HCT116 (cell line): ENCODE data around the gene AXIN1. TPM values are rescaled to one million over a fixed set of nuclear protein-coding genes. Genes with fewer than 3 reads are reported as not detected.
A peak's percentile ranks its signal among the peaks of the same experiment; 100 is the strongest.

ENCODE experiments used
- ATAC-seq: fragments of 200-7000 bp; cut with Tn5 transposase; 2 replicates; pipeline ENCODE4 v1.9.1; 2020; ENCODE audit warnings: mild to moderate bottlenecking, moderate library complexity
- BruUV-seq: library from RNA; stranded (reverse); fragments of 400-500 nt; replicated peaks from 2 replicates; lab custom pipeline; 2021; lab: Mats Ljungman, UMichigan
- CTCF ChIA-PET: fragments of 300-600 bp; sonication (Branson Sonifier 250); formaldehyde crosslinking; loops from one replicate; lab custom pipeline; 2021; ENCODE audit warnings: antibody characterized with exemption; lab: Charles Lee
- POLR2A ChIA-PET: fragments of 300-600, 350-600 bp; sonication (Branson Sonifier 250); formaldehyde crosslinking; loops from one replicate; lab custom pipeline; 2021; ENCODE audit warnings: antibody characterized with exemption; lab: Charles Lee
- RAD21 ChIA-PET, 2 experiments: fragments of 300-600 bp; sonication (Branson Sonifier 250); formaldehyde crosslinking; loops; one replicate each; lab custom pipeline; 2023; ENCODE audit warnings: low total read pairs in 2 of 2; ENCODE audit not compliant: uncharacterized antibody in 2 of 2, unreplicated experiment in 2 of 2, low non-redundant PET in 1 of 2; lab: Charles Lee
- DNase-seq: peaks from one replicate; pipeline ENCODE4 v3.0.0-alpha.2; 2010; ENCODE audit warnings: low read depth, low spot score
- H2AFZ ChIP-seq: fragments of 200-600 bp; shearing (Covaris generic), sonication (generic); 2 replicates; pipeline ENCODE4 v1.6.1; 2017; ENCODE audit warnings: low read depth, mixed run types, mixed read lengths, antibody characterized with exemption, low read length; ENCODE audit not compliant: poor library complexity, severe bottlenecking
- H3K27ac ChIP-seq: 2 replicates; pipeline ENCODE4 v1.5.1; 2012; ENCODE audit warnings: low read depth, low read length
- H3K27me3 ChIP-seq: fragments of 200-600 bp; sonication (generic); 2 replicates; pipeline ENCODE4 v1.6.1; 2016; ENCODE audit warnings: mixed run types, low read length, mixed read lengths; ENCODE audit not compliant: insufficient read depth
- H3K36me3 ChIP-seq, 2 experiments: fragments of 200-500 bp in 1 of 2; fragments of 200-600 bp in 1 of 2; sonication (Bioruptor generic) in 1 of 2; sonication (generic) in 1 of 2; 2 replicates each; pipeline versions ENCODE4 v1.5.1 to v1.6.1; 2014 to 2016; ENCODE audit warnings: low read length in 2 of 2, inconsistent platforms in 1 of 2, mixed read lengths in 1 of 2, mixed run types in 1 of 2; ENCODE audit not compliant: insufficient read depth in 2 of 2, control insufficient read depth in 1 of 2
- H3K4me1 ChIP-seq, 2 experiments: fragments of 200-600 bp in 1 of 2; sonication (generic) in 1 of 2; 2 replicates each; pipeline versions ENCODE4 v1.5.1 to v1.6.1; 2012 to 2017; ENCODE audit warnings: low read length in 2 of 2, inconsistent platforms in 1 of 2, mild to moderate bottlenecking in 1 of 2, mixed read lengths in 1 of 2, mixed run types in 1 of 2, moderate library complexity in 1 of 2; ENCODE audit not compliant: insufficient read depth in 2 of 2, control insufficient read depth in 1 of 2
- H3K4me2 ChIP-seq: fragments of 200-600 bp; sonication (generic); 2 replicates; pipeline ENCODE4 v1.6.1; 2017; ENCODE audit warnings: mixed run types, low read length, mixed read lengths
- H3K4me3 ChIP-seq, 2 experiments: fragments of 200-600 bp in 1 of 2; sonication (generic) in 1 of 2; replicated peaks in 1 of 2; 2 replicates each; pipeline ENCODE4 v1.5.1; 2011 to 2016; ENCODE audit warnings: low read length in 2 of 2, control low read depth in 1 of 2, low read depth in 1 of 2, mild to moderate bottlenecking in 1 of 2, mixed read lengths in 1 of 2, mixed run types in 1 of 2
- H3K79me2 ChIP-seq: fragments of 200-600 bp; sonication (generic); 2 replicates; pipeline ENCODE4 v1.6.1; 2017; ENCODE audit warnings: mild to moderate bottlenecking, mixed run types, low read length, moderate library complexity, mixed read lengths; ENCODE audit not compliant: insufficient read depth
- H3K9ac ChIP-seq: fragments of 200-600 bp; sonication (generic); 2 replicates; pipeline ENCODE4 v1.6.1; 2016; ENCODE audit warnings: low read length, mixed read lengths
- H3K9me2 ChIP-seq: fragments of 200-600 bp; sonication (generic), shearing (Covaris generic); 2 replicates; pipeline ENCODE4 v1.6.1; 2017; ENCODE audit warnings: mixed run types, mild to moderate bottlenecking, moderate library complexity; ENCODE audit not compliant: insufficient read depth
- H3K9me3 ChIP-seq, 2 experiments: fragments of 200-500 bp in 1 of 2; fragments of 200-600 bp in 1 of 2; sonication (Bioruptor generic) in 1 of 2; sonication (generic) in 1 of 2; 2 replicates each; pipeline ENCODE4 v1.6.1; 2014 to 2017; ENCODE audit warnings: low read length in 2 of 2, mixed read lengths in 2 of 2, inconsistent platforms in 1 of 2, low read depth in 1 of 2, mild to moderate bottlenecking in 1 of 2, mixed run types in 1 of 2, moderate library complexity in 1 of 2; ENCODE audit not compliant: control insufficient read depth in 1 of 2, insufficient read depth in 1 of 2
- H4K20me1 ChIP-seq: fragments of 200-600 bp; sonication (generic), shearing (Covaris generic); 2 replicates; pipeline ENCODE4 v1.6.1; 2017; ENCODE audit warnings: mixed run types, mild to moderate bottlenecking, moderate library complexity; ENCODE audit not compliant: insufficient read depth
- CBX3 ChIP-seq: IDR thresholded peaks from 2 replicates; pipeline ENCODE4 v1.6.1; 2012; ENCODE audit warnings: low read depth
- EGR1 ChIP-seq: IDR thresholded peaks from 2 replicates; pipeline ENCODE4 v1.6.1; 2012; ENCODE audit warnings: low read depth
- EZH2phosphoT487 ChIP-seq: fragments of 200-600 bp; IDR thresholded peaks from 2 replicates; pipeline ENCODE4 v1.6.1; 2018; ENCODE audit warnings: antibody characterized with exemption, borderline replicate concordance
- FOSL1 ChIP-seq: IDR thresholded peaks from 2 replicates; pipeline ENCODE4 v1.6.1; 2012; ENCODE audit warnings: low read depth
- POLR2A ChIP-seq: IDR thresholded peaks from 2 replicates; pipeline ENCODE4 v1.7.0; 2011; ENCODE audit warnings: borderline replicate concordance; ENCODE audit not compliant: insufficient read depth, insufficient read length; ENCODE audit errors: extremely low read depth
- POLR2AphosphoS5 ChIP-seq: IDR thresholded peaks from 2 replicates; pipeline ENCODE4 v1.6.1; 2011; ENCODE audit warnings: mild to moderate bottlenecking, low read depth, low read length, moderate library complexity
- RAD21 ChIP-seq: IDR thresholded peaks from 2 replicates; pipeline ENCODE4 v1.6.1; 2012; ENCODE audit warnings: low read depth, mild to moderate bottlenecking
- SIN3A ChIP-seq: IDR thresholded peaks from 2 replicates; pipeline ENCODE4 v1.6.1; 2012; ENCODE audit warnings: low read depth
- SP1 ChIP-seq: IDR thresholded peaks from 2 replicates; pipeline ENCODE4 v1.6.1; 2012; ENCODE audit warnings: low read depth
- TCF7L2 ChIP-seq: IDR thresholded peaks from 2 replicates; pipeline ENCODE4 v1.7.0; 2011; ENCODE audit warnings: borderline replicate concordance, inconsistent platforms; ENCODE audit not compliant: insufficient read depth, insufficient read length; ENCODE audit errors: extremely low read depth
- intact Hi-C: fragments of 100-400 bp; cut with micrococcal nuclease; formaldehyde crosslinking; loops from 2 replicates; pipeline ENCODE4 v1.10.0; 2022
- total RNA-seq: library from RNA; stranded (reverse); gene quantifications from one replicate; pipeline ENCODE4 v1.2.1, GENCODE V29; 2021; ENCODE audit not compliant: unreplicated experiment
- TF ChIP-seq, protein P1 (sequence below): IDR thresholded peaks from 2 replicates; pipeline ENCODE4 v1.6.1; 2012
- TF ChIP-seq, protein P2 (sequence below): IDR thresholded peaks from 2 replicates; pipeline ENCODE4 v1.6.1; 2012
- TF ChIP-seq, protein P3 (sequence below), 3 experiments: fragments of 200-600 bp in 1 of 3; sonication (generic) in 1 of 3; IDR thresholded peaks in 2 of 3; conservative IDR thresholded peaks in 1 of 3; 2 replicates each; pipeline ENCODE4 v1.5.1; 2012 to 2017; ENCODE audit warnings: low read depth in 2 of 3, low read length in 2 of 3, antibody characterized with exemption in 1 of 3, borderline replicate concordance in 1 of 3, control low read depth in 1 of 3, mild to moderate bottlenecking in 1 of 3, mixed read lengths in 1 of 3, mixed run types in 1 of 3, moderate library complexity in 1 of 3; ENCODE audit not compliant: insufficient read depth in 1 of 3

AXIN1 gene
- total RNA-seq, 1 experiment from 2014 or later = 20.2 TPM

DNA sequence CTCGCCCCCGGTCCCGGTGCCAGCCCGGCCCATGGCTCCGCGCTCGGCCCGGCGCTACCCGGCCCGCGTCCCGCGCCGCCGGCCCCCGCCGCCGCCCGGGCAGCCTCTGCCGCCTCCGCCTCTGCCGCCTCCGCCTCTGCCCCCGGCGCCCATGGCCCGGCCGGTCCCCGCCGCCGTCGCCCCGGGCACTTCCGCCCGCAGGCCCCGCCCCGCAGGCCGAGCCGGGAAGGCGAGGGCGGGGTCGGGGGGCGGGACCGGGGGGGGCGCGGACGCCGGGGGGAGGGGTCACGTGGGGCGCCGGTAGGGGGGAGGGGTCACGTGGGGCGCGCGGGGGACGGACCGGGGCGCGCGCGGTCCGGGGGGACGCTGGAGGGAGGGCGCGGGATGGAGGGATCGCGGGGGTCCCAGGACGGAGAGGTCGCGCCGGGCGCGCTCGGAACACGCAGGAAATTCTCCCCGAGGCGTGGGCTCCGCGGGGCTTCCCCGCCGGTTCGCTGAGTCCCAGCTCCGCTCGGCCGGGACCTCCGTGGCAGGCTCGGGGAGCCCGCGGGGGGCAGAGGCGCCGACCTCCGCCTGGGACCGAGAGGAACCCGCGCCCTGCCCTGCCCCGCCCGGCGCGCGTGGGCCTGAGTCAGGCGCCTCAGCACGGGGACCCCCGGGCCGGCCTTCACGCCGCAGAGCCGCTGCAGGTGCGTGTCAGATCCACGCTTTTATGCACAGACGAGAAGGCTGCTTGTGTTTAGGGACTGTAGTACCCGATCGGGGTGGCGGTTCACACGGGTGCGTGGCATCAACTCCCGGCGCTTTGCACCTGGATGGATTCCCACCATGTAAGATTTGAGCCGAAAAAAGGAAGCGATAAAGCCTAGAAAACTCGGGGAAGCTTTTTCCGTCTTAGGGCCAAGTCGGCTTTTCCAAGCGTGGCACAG lies 29.5 kb upstream of the AXIN1 start, which contains the start of gene PGAP6:
Gene PGAP6, minus strand, starts transcription at position 190 of the 929 bp plus-strand sequence. Its CDS starts 157 bp downstream, at position 33.
- ATAC-seq = peak; percentile 57
- POLR2A ChIA-PET = interaction anchor here (0.7 kb wide), 1 partner anchor 15 kb away, joined by 3 read pairs; no protein-coding TSS in a partner anchor
- no peaks in the 10 kb centered on the region for H3K9me3 ChIP-seq
- H3K79me2 ChIP-seq = peaks cover 7% of the 10 kb centered on the region; the same call in 1 of the 2 replicates
- no peaks in the 10 kb centered on the region for H3K9me2 ChIP-seq
- no peaks in the 10 kb centered on the region for H3K36me3 ChIP-seq
- no peaks in the 10 kb centered on the region for H4K20me1 ChIP-seq
- peak within 1 kb of the TSS; percentile 82 for H3K9ac ChIP-seq
- H3K4me2 ChIP-seq = peak within 1 kb of the TSS; percentile 85
- H3K27me3 ChIP-seq = no peaks in the 10 kb centered on the region
- CTCF ChIA-PET = interaction anchor here (0.6 kb wide), 1 partner anchor 341 kb away, joined by 3 read pairs; no protein-coding TSS in a partner anchor
- BruUV-seq = no TSS peak
- H3K27ac ChIP-seq = peak within 1 kb of the TSS; percentile 81
- H3K4me3 ChIP-seq = peak within 1 kb of the TSS; percentile 55 to 65
- H3K4me1 ChIP-seq = peaks cover 6 to 18% of the 10 kb centered on the region in 2 experiments; a peak in 3 of 4 replicates
- no peak for TF ChIP-seq FOSL1
- no peak for TF ChIP-seq CBX3
- peak; percentile 31 for TF ChIP-seq POLR2A
- TF ChIP-seq, protein P1, sequence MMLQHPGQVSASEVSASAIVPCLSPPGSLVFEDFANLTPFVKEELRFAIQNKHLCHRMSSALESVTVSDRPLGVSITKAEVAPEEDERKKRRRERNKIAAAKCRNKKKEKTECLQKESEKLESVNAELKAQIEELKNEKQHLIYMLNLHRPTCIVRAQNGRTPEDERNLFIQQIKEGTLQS = no peak
- H2AFZ ChIP-seq = no peak within 1 kb of the TSS
- DNase-seq = no peak
- intact Hi-C loops = no loop called here
- RAD21 ChIA-PET = no interaction called here

- no peaks in the 10 kb centered on the region for H4K20me1 ChIP-seq
- peaks cover 6 to 18% of the 10 kb centered on the region in 2 experiments; a peak in 3 of 4 replicates for H3K4me1 ChIP-seq
- H3K9ac ChIP-seq = peak overlapping the region; percentile 70
- H3K27ac ChIP-seq = peak overlapping the region; percentile 70
- peak; percentile 44 for ATAC-seq
- no peak overlapping the region for H2AFZ ChIP-seq
- H3K36me3 ChIP-seq = no peaks in the 10 kb centered on the region
- POLR2A ChIA-PET = interaction anchor here (1.4 kb wide), 1 partner anchor 11 kb away, joined by 5 read pairs; the partner anchor contains the start of gene MRPL28
- RAD21 ChIA-PET = no interaction called here
- intact Hi-C loops = no loop called here
- H3K4me2 ChIP-seq = peak overlapping the region; percentile 72
- CTCF ChIA-PET = no interaction called here
- no peaks in the 10 kb centered on the region for H3K27me3 ChIP-seq
- peak overlapping the region; percentile 55 to 65 for H3K4me3 ChIP-seq
- H3K9me2 ChIP-seq = no peaks in the 10 kb centered on the region
- no peaks in the 10 kb centered on the region for H3K9me3 ChIP-seq
- TF ChIP-seq, protein P2, sequence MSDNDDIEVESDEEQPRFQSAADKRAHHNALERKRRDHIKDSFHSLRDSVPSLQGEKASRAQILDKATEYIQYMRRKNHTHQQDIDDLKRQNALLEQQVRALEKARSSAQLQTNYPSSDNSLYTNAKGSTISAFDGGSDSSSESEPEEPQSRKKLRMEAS = no peak
- TF ChIP-seq CBX3 = no peak
- TF ChIP-seq SIN3A = no peak
- TF ChIP-seq EGR1 = no peak
- no peak for TF ChIP-seq SP1
- TF ChIP-seq, protein P3, sequence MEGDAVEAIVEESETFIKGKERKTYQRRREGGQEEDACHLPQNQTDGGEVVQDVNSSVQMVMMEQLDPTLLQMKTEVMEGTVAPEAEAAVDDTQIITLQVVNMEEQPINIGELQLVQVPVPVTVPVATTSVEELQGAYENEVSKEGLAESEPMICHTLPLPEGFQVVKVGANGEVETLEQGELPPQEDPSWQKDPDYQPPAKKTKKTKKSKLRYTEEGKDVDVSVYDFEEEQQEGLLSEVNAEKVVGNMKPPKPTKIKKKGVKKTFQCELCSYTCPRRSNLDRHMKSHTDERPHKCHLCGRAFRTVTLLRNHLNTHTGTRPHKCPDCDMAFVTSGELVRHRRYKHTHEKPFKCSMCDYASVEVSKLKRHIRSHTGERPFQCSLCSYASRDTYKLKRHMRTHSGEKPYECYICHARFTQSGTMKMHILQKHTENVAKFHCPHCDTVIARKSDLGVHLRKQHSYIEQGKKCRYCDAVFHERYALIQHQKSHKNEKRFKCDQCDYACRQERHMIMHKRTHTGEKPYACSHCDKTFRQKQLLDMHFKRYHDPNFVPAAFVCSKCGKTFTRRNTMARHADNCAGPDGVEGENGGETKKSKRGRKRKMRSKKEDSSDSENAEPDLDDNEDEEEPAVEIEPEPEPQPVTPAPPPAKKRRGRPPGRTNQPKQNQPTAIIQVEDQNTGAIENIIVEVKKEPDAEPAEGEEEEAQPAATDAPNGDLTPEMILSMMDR (IDR thresholded peaks at IDR 0.05 in 2 of 3, conservative IDR thresholded peaks at IDR 0.05 in 1 of 3; ENCODE audit: borderline replicate concordance in 1 of 3, insufficient read depth in 1 of 3, low read depth in 2 of 3, low read length in 2 of 3) = no peak
- no peak for TF ChIP-seq POLR2A
- TF ChIP-seq TCF7L2 = no peak
- TF ChIP-seq RAD21 = no peak
- TF ChIP-seq EZH2phosphoT487 = no peak
- TF ChIP-seq POLR2AphosphoS5 = no peak
- no peak for TF ChIP-seq FOSL1
- TF ChIP-seq, protein P1 = no peak
- TF ChIP-seq, all 23 proteins: peak for 0
- DNase-seq = no peak
- no TSS peak for BruUV-seq
- H3K79me2 ChIP-seq = peaks cover 7% of the 10 kb centered on the region; the same call in 1 of the 2 replicates
Observed at GRCh38 chr16:381012-381788, 28.7 kb upstream of the AXIN1 start.
